ENCODE data around the gene PRKCZ. TPM values are rescaled to one million over a fixed set of nuclear protein-coding genes. Genes with fewer than 3 reads are reported as not detected.

The PRKCZ gene
- total RNA-seq, 3 donors from 2014 or later (not counting 1 experiment from before 2014, with no cell fraction given): 25.1 to 37.1 (median 30.5) TPM

GRCh38 chr1:2080884-2081283 is 30.7 kb downstream of the PRKCZ start:
- no peak overlapping the region for H3K4me3 Mint-ChIP-seq
- H3K9me3 Mint-ChIP-seq: peaks cover 4 to 13% of the 10 kb centered on the region in 2 donors
- H3K27me3 Mint-ChIP-seq (ENCODE audit: low read depth in 2 of 2): no peaks in the 10 kb centered on the region
- H3K27ac Mint-ChIP-seq: no peak overlapping the region
- H3K9me3 ChIP-seq (ENCODE audit: control insufficient read depth, insufficient read depth, low read length): peaks cover 19% of the 10 kb centered on the region
- DNase-seq (no peak), ATAC-seq (no peak)
- H3K36me3 ChIP-seq (ENCODE audit: control insufficient read depth, insufficient read depth, low read length): no peaks in the 10 kb centered on the region
- 97% methylated on average over 20 of the region's 20 CpGs for WGBS (ENCODE audit: insufficient coverage)
- no peak overlapping the region for H3K4me3 ChIP-seq (ENCODE audit: low read length)
- H3K4me1 ChIP-seq (ENCODE audit: control insufficient read depth, insufficient read depth, low read length): peaks cover 11% of the 10 kb centered on the region
- no peak for TF ChIP-seq CTCF (IDR thresholded peaks at IDR 0.05)
- intact Hi-C loops (cut with micrococcal nuclease): no loop called here
- H3K27ac ChIP-seq (ENCODE audit: low read length): no peak overlapping the region
- H3K27me3 ChIP-seq (ENCODE audit: control insufficient read depth, insufficient read depth, low read length): no peaks in the 10 kb centered on the region
- H3K36me3 Mint-ChIP-seq: peaks cover 21% of the 10 kb centered on the region
- peaks cover 0 to 5% of the 10 kb centered on the region in 2 donors for H3K4me1 Mint-ChIP-seq

GRCh38 chr1:2081326-2081885 is 31.2 kb downstream of the PRKCZ start:
- H3K27ac Mint-ChIP-seq: no peak overlapping the region
- 93% methylated on average over 19 of the region's 20 CpGs for WGBS (ENCODE audit: insufficient coverage)
- peaks cover 4 to 13% of the 10 kb centered on the region in 2 donors for H3K9me3 Mint-ChIP-seq
- H3K27ac ChIP-seq (ENCODE audit: low read length): no peak overlapping the region
- H3K36me3 Mint-ChIP-seq: peaks cover 21% of the 10 kb centered on the region
- no peaks in the 10 kb centered on the region for H3K27me3 Mint-ChIP-seq (ENCODE audit: low read depth in 2 of 2)
- H3K27me3 ChIP-seq (ENCODE audit: control insufficient read depth, insufficient read depth, low read length): no peaks in the 10 kb centered on the region
- no peak overlapping the region for H3K4me3 Mint-ChIP-seq
- peaks cover 0 to 5% of the 10 kb centered on the region in 2 donors for H3K4me1 Mint-ChIP-seq
- no peak for TF ChIP-seq CTCF (IDR thresholded peaks at IDR 0.05)
- peaks cover 19% of the 10 kb centered on the region for H3K9me3 ChIP-seq (ENCODE audit: control insufficient read depth, insufficient read depth, low read length)
- DNase-seq: no peak
- no peaks in the 10 kb centered on the region for H3K36me3 ChIP-seq (ENCODE audit: control insufficient read depth, insufficient read depth, low read length)
- H3K4me3 ChIP-seq (ENCODE audit: low read length): no peak overlapping the region
- intact Hi-C loops (cut with micrococcal nuclease): no loop called here
- ATAC-seq: no peak
- H3K4me1 ChIP-seq (ENCODE audit: control insufficient read depth, insufficient read depth, low read length): peaks cover 11% of the 10 kb centered on the region

GRCh38 chr1:2082064-2082463 is 31.9 kb downstream of the PRKCZ start:
- Mint-ChIP-seq H3K9me3 (peaks cover 4 to 13% of the 10 kb centered on the region in 2 donors), H3K27ac (no peak overlapping the region), H3K4me1 (peaks cover 0 to 5% of the 10 kb centered on the region in 2 donors), H3K27me3 (ENCODE audit: low read depth in 2 of 2) (no peaks in the 10 kb centered on the region), H3K36me3 (peaks cover 19% of the 10 kb centered on the region), H3K4me3 (no peak overlapping the region)
- H3K36me3 ChIP-seq (ENCODE audit: control insufficient read depth, insufficient read depth, low read length): no peaks in the 10 kb centered on the region
- ATAC-seq (no peak), DNase-seq (no peak)
- WGBS (ENCODE audit: insufficient coverage): 96% methylated on average over 22 of the region's 22 CpGs
- peaks cover 11% of the 10 kb centered on the region for H3K4me1 ChIP-seq (ENCODE audit: control insufficient read depth, insufficient read depth, low read length)
- no peaks in the 10 kb centered on the region for H3K27me3 ChIP-seq (ENCODE audit: control insufficient read depth, insufficient read depth, low read length)
- H3K4me3 ChIP-seq (ENCODE audit: low read length): no peak overlapping the region
- no peak overlapping the region for H3K27ac ChIP-seq (ENCODE audit: low read length)
- no peak for TF ChIP-seq CTCF (IDR thresholded peaks at IDR 0.05)
- peaks cover 17% of the 10 kb centered on the region for H3K9me3 ChIP-seq (ENCODE audit: control insufficient read depth, insufficient read depth, low read length)
- intact Hi-C loops (cut with micrococcal nuclease): no loop called here

GRCh38 chr1:2083666-2084065 is 33.5 kb downstream of the PRKCZ start:
- intact Hi-C loops (cut with micrococcal nuclease): no loop called here
- WGBS (ENCODE audit: insufficient coverage): 92% methylated on average over 18 of the region's 18 CpGs
- Histone ChIP-seq H3K9me3 (ENCODE audit: control insufficient read depth, insufficient read depth, low read length) (peaks cover under 1% of the 10 kb centered on the region), H3K4me3 (ENCODE audit: low read length) (no peak overlapping the region), H3K27ac (ENCODE audit: low read length) (no peak overlapping the region), H3K4me1 (ENCODE audit: control insufficient read depth, insufficient read depth, low read length) (peaks cover 11% of the 10 kb centered on the region), H3K27me3 (ENCODE audit: control insufficient read depth, insufficient read depth, low read length) (no peaks in the 10 kb centered on the region), H3K36me3 (ENCODE audit: control insufficient read depth, insufficient read depth, low read length) (no peaks in the 10 kb centered on the region)
- no peak for ATAC-seq
- no peak for TF ChIP-seq CTCF (IDR thresholded peaks at IDR 0.05)
- Mint-ChIP-seq H3K27ac (no peak overlapping the region), H3K36me3 (peaks cover 3% of the 10 kb centered on the region), H3K27me3 (ENCODE audit: low read depth in 2 of 2) (no peaks in the 10 kb centered on the region), H3K4me3 (no peak overlapping the region), H3K4me1 (peaks cover 0 to 5% of the 10 kb centered on the region in 2 donors), H3K9me3 (peaks cover 0 to 1% of the 10 kb centered on the region in 2 donors)
- no peak for DNase-seq
